Hepatocyte (in vitro differentiated cells): ENCODE measurements around the gene NOL3. TPM values are rescaled to one million over a fixed set of nuclear protein-coding genes. Genes with fewer than 3 reads are reported as not detected.
"Not testable (repeated sequence)": the region's sequence is repeated elsewhere in the genome, so short reads cannot be mapped to it uniquely, and the experiment has no call there.

ENCODE experiments used
- DNase-seq: peaks from one replicate; pipeline ENCODE4 v3.0.0-alpha.2; 2016; ENCODE audit warnings: low spot score
- H2AFZ ChIP-seq: fragments of 200-600 bp; sonication (generic); 2 replicates; pipeline ENCODE4 v1.6.0; 2016; ENCODE audit warnings: antibody characterized with exemption, mild to moderate bottlenecking
- H3K27ac ChIP-seq: fragments of 200-600 bp; sonication (generic); 2 replicates; pipeline ENCODE4 v1.5.1; 2016; ENCODE audit warnings: mild to moderate bottlenecking
- H3K27me3 ChIP-seq: fragments of 200-600 bp; sonication (generic); 2 replicates; pipeline ENCODE4 v1.6.1; 2016
- H3K36me3 ChIP-seq: fragments of 200-600 bp; sonication (generic); replicated peaks from 2 replicates; pipeline ENCODE4 v1.5.1; 2016; ENCODE audit warnings: low read depth; ENCODE audit not compliant: insufficient read depth
- H3K4me1 ChIP-seq: fragments of 200-600 bp; sonication (generic); 2 replicates; pipeline ENCODE4 v1.5.1; 2016; ENCODE audit warnings: mild to moderate bottlenecking, moderate library complexity; ENCODE audit not compliant: insufficient read depth
- H3K4me2 ChIP-seq: fragments of 200-600 bp; sonication (generic); 2 replicates; pipeline ENCODE4 v1.6.0; 2016
- H3K4me3 ChIP-seq: fragments of 200-600 bp; sonication (generic); 2 replicates; pipeline ENCODE4 v1.5.1; 2016; ENCODE audit warnings: mild to moderate bottlenecking
- H3K79me2 ChIP-seq: fragments of 200-600 bp; sonication (generic); 2 replicates; pipeline ENCODE4 v1.6.0; 2017; ENCODE audit warnings: mild to moderate bottlenecking
- H3K9me2 ChIP-seq: fragments of 200-600 bp; sonication (generic); replicated peaks from 2 replicates; pipeline ENCODE4 v1.6.0; 2017; ENCODE audit warnings: mild to moderate bottlenecking; ENCODE audit not compliant: insufficient read depth
- H3K9me3 ChIP-seq: fragments of 200-600 bp; sonication (generic); 2 replicates; pipeline ENCODE4 v1.5.1; 2016; ENCODE audit warnings: low read depth, mild to moderate bottlenecking
- H4K20me1 ChIP-seq: fragments of 200-600 bp; sonication (generic); 2 replicates; pipeline ENCODE4 v1.6.0; 2016; ENCODE audit warnings: mild to moderate bottlenecking; ENCODE audit not compliant: insufficient read depth, poor library complexity, severe bottlenecking
- EZH2 ChIP-seq: fragments of 200-600 bp; sonication (generic); IDR thresholded peaks from 2 replicates; pipeline ENCODE4 v1.6.1; 2016; ENCODE audit warnings: antibody characterized with exemption, mild to moderate bottlenecking, borderline replicate concordance
- EZH2phosphoT487 ChIP-seq: fragments of 200-600 bp; sonication (generic); IDR thresholded peaks from one replicate; pipeline ENCODE4 v1.6.1; 2018; ENCODE audit warnings: antibody characterized with exemption, mild to moderate bottlenecking, low read depth, moderate library complexity; ENCODE audit not compliant: unreplicated experiment, severe bottlenecking
- WGBS: methylation state at CpG from one replicate; pipeline ENCODE4 v1.1.6; 2016; ENCODE audit warnings: low lambda C conversion rate; ENCODE audit errors: missing lambda C conversion rate; 5-methylcytosine and 5-hydroxymethylcytosine counted together
- polyA plus RNA-seq: library from polyadenylated mRNA; unstranded; fragments of >200 nt; fragmentation: Nextera tagmentation; extraction: Ambion mirVana; gene quantifications from 2 replicates; pipeline ENCODE4 v1.2.1, GENCODE V29; 2016
- total RNA-seq: library from RNA; depleted of rRNA; stranded (reverse); fragments of >200 nt; gene quantifications from 2 replicates; pipeline ENCODE4 v1.2.3, GENCODE V29; 2014
- TF ChIP-seq, protein P1 (sequence below): fragments of 200-600 bp; sonication (generic); IDR thresholded peaks from 2 replicates; pipeline ENCODE4 v1.5.1; 2016; ENCODE audit warnings: antibody characterized with exemption, mild to moderate bottlenecking; ENCODE audit not compliant: poor library complexity

NOL3 gene
- 8.1 and 9.3 TPM in 2 replicates for total RNA-seq
- 10.9 and 11.0 TPM in 2 replicates for polyA plus RNA-seq

DNA sequence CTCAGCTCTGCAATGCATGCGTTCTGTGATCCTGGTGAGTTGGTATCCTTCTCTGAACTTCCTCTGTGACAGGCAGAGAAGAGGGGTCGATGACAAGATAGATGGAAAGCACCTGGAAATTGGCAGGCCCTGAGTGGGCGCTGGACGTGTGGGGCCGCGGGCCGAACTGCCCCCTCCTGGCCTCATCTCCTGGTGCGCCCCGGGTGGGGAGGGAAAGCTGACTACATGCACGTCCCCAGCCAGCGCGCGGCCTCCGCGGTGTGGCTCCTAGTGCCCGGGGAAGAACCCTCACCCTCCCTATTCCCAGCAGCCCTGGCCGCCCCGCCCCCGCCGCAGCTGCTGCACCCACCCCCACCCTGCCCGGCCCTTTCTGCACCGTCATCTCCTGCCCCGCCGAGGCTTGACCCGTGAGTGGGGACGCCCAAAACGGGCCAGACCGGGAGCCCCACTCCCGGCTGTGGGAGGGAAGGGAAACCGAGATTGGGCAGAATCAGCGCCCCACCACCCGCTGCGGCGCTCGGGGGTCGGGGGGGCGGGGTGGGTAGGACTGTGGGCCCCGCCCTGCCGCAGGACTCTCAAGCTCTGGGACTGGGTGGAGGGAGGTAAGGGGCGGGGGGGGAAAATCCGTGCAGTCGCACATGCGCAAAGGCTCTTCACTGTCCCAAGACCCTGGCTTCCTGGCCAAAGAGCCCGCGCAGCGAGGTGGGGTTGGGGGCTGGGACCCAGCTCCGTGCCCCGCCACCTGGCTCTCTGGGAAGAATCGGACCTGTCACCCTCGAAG is at the start of gene NOL3:
Gene NOL3, plus strand, starts transcription at position 371 of the 781 bp plus-strand sequence.
- DNase-seq = peak; percentile 88
- no peak for TF ChIP-seq EZH2
- TF ChIP-seq, protein P1, sequence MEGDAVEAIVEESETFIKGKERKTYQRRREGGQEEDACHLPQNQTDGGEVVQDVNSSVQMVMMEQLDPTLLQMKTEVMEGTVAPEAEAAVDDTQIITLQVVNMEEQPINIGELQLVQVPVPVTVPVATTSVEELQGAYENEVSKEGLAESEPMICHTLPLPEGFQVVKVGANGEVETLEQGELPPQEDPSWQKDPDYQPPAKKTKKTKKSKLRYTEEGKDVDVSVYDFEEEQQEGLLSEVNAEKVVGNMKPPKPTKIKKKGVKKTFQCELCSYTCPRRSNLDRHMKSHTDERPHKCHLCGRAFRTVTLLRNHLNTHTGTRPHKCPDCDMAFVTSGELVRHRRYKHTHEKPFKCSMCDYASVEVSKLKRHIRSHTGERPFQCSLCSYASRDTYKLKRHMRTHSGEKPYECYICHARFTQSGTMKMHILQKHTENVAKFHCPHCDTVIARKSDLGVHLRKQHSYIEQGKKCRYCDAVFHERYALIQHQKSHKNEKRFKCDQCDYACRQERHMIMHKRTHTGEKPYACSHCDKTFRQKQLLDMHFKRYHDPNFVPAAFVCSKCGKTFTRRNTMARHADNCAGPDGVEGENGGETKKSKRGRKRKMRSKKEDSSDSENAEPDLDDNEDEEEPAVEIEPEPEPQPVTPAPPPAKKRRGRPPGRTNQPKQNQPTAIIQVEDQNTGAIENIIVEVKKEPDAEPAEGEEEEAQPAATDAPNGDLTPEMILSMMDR = no peak
- no peak for TF ChIP-seq EZH2phosphoT487
- Histone ChIP-seq H3K9me3 (no peaks in the 10 kb centered on the region), H3K27ac (peak within 1 kb of the TSS; percentile 82), H3K79me2 (no peaks in the 10 kb centered on the region), H3K4me1 (peaks cover 27% of the 10 kb centered on the region), H3K36me3 (no peaks in the 10 kb centered on the region), H2AFZ (peak within 1 kb of the TSS; percentile 91), H3K9me2 (no peaks in the 10 kb centered on the region), H3K4me3 (peak within 1 kb of the TSS; percentile 69), H3K4me2 (peak within 1 kb of the TSS; percentile 97), H4K20me1 (no peaks in the 10 kb centered on the region), H3K27me3 (peaks cover 35% of the 10 kb centered on the region)
- WGBS = 2% methylated on average over 22 of the region's 50 CpGs

DNA sequence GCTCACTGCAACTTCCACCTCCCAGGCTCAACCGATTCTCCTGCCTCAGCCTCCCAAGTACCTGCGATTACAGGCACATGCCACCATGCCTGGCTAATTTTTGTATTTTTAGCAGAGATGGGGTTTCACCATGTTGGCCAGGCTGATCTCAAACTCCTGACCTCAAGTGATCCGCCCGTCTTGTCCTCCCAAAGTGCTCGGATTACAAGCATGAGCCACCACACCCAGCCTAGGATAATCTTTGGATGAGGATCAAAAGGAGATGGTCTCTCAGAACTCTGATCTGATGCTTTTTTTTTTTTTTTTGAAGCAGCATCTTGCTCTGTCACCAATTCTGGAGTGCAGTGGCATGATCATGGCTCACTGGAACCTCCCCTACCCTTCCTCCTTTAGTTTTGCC is 47.5 kb upstream of the NOL3 start:
- not testable (repeated sequence) for H3K27ac ChIP-seq, H3K4me2 ChIP-seq, H4K20me1 ChIP-seq, H3K27me3 ChIP-seq, H2AFZ ChIP-seq, H3K36me3 ChIP-seq, H3K79me2 ChIP-seq, DNase-seq, H3K9me2 ChIP-seq, H3K9me3 ChIP-seq, H3K4me3 ChIP-seq, H3K4me1 ChIP-seq
- WGBS = 95% methylated on average over 5 of the region's 5 CpGs

DNA sequence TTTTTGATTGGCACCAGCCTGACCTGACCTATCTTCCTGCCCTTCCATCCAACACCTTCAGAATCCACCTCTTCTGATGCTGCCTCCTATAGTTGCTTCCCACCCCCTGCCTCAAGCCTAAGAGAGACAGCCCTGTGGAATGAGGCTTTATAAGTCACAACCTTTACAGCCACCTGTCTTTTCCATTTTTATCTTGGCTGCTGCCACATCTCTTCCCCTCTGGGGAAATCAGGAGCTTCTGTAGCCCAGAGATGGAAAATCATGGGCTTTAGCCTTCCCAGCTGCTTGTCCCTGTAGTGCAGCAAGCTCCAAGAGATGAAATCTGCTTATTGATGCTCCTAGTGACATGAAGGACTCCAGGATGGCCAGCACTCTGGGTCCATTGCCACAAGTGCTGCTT is 41.9 kb upstream of the NOL3 start:
- H3K9me2 ChIP-seq = no peaks in the 10 kb centered on the region
- H3K79me2 ChIP-seq = no peaks in the 10 kb centered on the region
- no peak for DNase-seq
- no peaks in the 10 kb centered on the region for H4K20me1 ChIP-seq
- H3K27ac ChIP-seq = no peak overlapping the region
- no peaks in the 10 kb centered on the region for H3K27me3 ChIP-seq
- no peak overlapping the region for H3K4me2 ChIP-seq
- H3K4me3 ChIP-seq = no peak overlapping the region
- no peaks in the 10 kb centered on the region for H3K9me3 ChIP-seq
- no peak overlapping the region for H2AFZ ChIP-seq
- no peaks in the 10 kb centered on the region for H3K4me1 ChIP-seq
- TF ChIP-seq EZH2phosphoT487 = no peak
- TF ChIP-seq, protein P1 = no peak
- no peak for TF ChIP-seq EZH2
- H3K36me3 ChIP-seq = no peaks in the 10 kb centered on the region

DNA sequence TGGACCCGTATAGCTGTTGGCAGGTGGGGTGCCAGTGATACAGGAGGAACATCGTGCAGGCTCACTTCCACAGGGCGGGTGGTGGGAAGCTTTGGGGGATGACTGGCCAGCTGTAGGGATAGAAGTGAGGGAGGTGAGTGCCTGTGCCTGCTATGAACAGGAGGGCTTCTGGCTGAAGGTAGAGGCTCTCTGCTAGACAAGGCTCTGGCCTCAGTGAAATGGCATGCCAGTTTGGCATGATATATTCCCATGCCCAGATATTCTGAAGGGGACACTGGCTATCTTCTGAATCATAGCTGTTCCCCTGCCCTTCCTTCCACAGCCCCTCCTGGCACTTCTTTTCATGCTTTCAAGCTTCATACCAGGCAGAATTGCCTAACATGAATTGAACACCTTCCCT is 41.5 kb upstream of the NOL3 start:
- no peak overlapping the region for H3K4me2 ChIP-seq
- no peak overlapping the region for H3K27ac ChIP-seq
- no peaks in the 10 kb centered on the region for H3K9me2 ChIP-seq
- H2AFZ ChIP-seq = no peak overlapping the region
- H3K4me1 ChIP-seq = no peaks in the 10 kb centered on the region
- TF ChIP-seq, protein P1 = no peak
- TF ChIP-seq EZH2phosphoT487 = no peak
- no peak for TF ChIP-seq EZH2
- H3K27me3 ChIP-seq = no peaks in the 10 kb centered on the region
- no peaks in the 10 kb centered on the region for H3K9me3 ChIP-seq
- 98% methylated on average over 3 of the region's 3 CpGs for WGBS
- no peak for DNase-seq
- H3K4me3 ChIP-seq = no peak overlapping the region
- no peaks in the 10 kb centered on the region for H4K20me1 ChIP-seq
- H3K79me2 ChIP-seq = no peaks in the 10 kb centered on the region
- H3K36me3 ChIP-seq = no peaks in the 10 kb centered on the region
